Stimulated activated CD8-positive, alpha-beta memory T cell treated with anti-CD3 and anti-CD28 coated beads, Interleukin-4, amount 100 ng/mL, for 48 hours (primary cell): ENCODE results near the gene ABCA9.
"Not testable (repeated sequence)": the region's sequence is repeated elsewhere in the genome, so short reads cannot be mapped to it uniquely, and the experiment has no call there.

ENCODE experiments used
- DNase-seq: peaks from one replicate; pipeline ENCODE4 v3.0.0-alpha.2; 2020

Gene ABCA9

DNA sequence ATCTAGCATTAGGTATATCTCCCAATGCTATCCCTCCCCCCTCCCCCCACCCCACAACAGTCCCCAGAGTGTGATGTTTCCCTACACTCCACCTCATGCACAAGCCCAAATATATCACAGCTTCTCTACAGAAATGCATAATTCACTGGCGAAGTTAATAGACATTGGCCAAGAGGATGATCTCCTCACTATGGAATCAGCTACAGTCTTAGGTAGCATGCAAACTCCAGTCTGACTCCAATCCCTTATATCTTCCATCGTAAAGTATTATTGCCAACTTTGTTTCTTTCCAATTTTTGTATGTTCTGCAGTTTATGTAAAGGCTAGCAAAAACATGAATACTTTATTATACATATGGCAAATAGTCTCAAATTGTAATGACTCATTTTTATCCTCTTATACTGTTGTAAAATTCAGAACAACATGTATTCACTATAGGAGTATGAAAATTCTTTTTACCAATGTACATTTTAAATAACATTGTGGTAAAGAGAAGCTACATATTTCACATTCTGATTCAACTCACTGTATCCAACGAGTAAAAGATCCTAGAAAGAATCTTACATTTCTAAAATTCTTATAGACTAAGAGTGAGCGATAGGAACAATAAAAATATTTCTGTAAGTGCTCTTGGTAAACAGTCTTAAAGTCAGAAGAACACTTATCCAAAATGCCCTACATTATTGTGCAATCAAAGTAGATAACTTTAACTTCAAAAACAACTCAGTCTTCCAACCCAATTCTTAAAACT is 106.4 kb downstream of the ABCA9 start:
- no peak for DNase-seq

DNA sequence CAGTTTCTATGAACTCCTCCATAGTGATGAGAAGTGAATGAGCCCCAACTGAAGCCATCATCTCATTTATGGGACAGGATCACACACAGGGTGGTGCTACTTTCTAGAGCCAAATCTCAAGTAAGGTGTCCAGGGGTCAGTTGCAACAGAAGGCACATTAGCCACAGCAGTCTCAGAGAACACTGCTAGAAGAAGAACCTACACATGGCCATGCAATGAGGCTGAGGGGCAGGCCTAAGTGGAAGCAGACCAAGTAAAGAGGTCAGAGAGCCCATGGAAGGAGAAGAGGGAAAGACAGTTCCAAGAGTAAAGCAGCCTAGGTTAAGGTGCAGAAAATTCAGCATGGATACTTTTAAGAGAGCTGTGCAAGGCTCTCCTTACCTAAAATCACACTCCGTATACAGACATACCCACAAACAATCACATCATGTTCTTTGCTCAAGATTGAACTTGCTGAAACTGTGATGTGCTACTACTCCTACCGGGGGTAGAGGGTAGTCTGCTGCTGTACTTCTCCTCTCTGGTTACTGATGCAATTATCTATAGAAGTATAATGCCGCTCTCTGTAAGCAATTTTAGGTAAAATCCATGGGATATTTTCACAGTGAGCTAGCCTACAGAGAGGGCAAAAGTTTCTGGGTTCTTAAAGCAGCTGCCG is 107.3 kb downstream of the ABCA9 start:
- DNase-seq, result no peak

DNA sequence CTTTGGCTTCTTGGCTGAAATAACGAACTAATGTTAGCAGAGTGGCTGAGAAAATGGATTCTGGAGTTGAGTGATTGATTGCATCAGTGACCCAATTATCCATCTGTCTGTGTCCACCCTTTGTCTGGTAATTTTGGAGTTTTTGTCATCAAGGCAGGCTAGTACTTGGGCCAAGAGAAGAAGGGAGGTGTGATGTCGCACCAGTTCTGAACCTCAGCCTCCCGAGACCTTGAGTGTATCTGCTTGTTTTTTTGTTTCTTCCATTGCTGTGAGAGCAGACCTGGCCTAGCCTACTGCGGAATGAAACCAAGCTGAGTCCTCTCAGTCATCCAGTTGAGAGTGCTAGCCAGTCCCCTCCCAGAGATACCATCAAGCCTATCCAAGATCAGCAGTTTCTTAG is 110.0 kb downstream of the ABCA9 start:
- no peak for DNase-seq

DNA sequence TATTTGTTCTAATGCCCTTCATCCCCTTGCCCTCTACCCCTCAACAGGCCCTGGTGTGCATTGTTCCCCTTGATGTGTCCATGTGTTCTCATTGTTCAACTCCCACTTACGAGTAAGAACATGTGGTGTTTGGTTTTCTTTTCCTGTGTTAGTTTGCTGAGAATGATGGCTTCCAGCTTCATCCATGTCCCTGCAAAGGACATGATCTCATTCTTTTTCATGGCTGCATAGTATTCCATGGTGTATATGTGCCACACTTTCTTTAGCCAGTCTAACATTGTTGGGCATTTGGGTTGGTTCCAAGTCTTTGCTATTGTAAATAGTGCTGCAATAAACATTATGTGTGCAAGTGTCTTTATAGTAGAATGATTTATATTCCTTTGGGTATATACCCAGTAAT is 112.9 kb downstream of the ABCA9 start:
- not testable (repeated sequence) for DNase-seq

DNA sequence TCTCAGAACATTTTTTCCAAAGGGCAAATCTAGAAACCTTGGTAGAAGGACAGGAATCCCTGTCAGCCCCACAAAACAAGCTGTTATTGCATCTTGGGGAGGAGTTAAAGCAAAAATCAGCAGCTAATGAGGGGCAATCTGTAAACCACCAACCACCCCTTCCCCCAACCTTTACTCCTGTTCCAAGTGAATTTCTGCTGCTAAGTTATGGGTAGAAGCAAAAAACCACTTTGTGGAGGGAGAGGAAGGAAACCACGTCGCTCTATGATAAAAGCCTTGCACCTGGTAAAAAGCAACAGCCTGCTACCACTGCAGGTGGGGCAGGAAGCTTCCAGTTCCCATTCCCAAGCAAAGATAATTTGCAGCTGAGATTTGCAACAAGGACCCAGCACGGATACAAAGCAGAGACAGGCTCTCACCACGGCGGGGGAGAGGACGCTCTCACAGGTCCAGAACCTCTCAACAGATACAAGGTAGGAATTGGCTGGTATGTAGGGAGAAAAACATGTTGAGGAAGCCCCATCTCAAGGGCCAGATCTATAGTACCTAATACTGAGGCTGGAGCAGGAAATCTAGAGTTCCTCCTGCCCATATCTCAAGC is 116.2 kb downstream of the ABCA9 start:
- no peak for DNase-seq

DNA sequence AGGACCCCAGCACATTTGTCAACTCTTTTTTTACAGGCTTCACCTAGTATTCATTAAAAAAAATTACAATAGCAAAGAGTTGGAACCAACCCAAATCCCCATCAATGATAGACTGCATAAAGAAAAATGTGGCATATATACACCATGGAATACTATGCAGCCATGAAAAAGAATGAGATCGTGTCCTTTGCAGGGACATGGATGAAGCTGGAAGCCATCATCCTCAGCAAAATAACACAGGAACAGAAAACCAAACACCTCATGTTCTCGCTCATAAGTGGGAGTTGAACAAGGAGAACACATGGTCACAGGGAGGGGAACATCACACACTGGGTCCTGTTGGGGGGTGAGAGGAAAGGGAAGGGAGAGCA is 116.9 kb downstream of the ABCA9 start:
- DNase-seq, result not testable (repeated sequence)

DNA sequence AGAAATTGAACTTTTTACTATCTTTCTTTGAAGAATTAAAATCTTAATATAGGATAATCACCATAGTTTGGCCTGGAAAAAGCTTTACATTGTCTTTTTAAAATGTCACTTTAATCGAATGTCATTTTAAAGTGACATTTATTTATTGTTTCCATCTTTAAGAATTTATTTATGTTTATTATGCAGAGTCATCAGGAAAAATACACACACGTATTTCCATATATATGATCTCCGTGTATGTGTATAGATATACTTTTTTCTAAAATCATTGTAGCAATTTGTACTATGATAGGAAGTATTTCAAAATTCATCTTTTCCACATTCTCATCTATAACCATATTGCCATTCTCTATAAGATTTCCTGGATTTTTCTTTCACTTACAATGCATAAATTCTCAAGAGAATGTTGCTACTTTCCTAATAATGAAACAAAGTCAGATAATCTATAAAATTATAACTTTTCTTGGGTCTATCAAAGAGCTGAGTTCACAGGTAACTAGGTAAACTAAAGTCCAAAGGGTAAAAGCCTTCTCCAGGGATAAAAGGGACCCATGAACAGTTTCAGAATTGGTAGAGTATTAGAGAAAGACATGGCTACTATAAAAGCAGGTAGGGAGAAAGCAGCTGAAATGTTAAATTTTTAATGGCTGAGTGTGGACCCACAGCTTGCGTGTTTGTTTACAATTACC is 117.5 kb downstream of the ABCA9 start:
- DNase-seq, result no peak

DNA sequence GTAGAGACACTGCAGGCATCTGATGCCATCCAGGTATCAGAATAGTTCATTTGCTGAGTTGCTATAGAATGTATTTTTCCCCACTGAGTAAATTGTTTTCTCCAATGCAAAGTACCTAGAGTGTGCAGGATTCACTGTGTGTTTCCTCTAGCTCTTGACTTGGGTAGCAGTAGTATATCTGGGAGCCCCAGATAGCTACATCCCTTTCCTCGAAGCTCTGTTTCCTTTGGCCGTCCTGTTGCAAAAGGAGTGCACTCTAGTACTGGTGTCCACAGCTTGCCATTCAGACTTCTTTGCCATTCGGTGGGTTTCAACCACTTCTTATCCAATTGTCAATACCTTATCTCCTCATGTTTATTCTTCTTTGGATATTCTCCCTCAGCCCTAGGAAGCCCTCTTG is 118.3 kb downstream of the ABCA9 start:
- DNase-seq, result no peak

DNA sequence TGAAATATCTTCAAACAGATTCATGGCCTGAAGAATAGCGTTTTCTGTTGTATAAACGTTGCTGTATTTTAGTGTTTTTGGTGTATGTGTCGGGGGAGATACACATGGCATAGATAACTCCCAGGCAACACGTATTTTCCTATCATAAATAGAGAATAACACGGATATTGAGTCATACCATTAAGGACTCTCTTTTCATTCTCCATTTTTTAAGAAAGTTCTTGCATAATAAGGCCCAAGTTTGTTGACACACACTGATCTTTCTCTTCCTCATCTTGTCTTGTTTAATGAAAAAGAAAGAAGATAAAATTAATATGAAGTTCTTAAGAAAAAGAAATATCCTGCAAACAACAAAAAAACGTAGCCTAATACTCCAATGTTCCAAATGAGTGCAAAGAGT is 119.0 kb downstream of the ABCA9 start:
- DNase-seq, result no peak

DNA sequence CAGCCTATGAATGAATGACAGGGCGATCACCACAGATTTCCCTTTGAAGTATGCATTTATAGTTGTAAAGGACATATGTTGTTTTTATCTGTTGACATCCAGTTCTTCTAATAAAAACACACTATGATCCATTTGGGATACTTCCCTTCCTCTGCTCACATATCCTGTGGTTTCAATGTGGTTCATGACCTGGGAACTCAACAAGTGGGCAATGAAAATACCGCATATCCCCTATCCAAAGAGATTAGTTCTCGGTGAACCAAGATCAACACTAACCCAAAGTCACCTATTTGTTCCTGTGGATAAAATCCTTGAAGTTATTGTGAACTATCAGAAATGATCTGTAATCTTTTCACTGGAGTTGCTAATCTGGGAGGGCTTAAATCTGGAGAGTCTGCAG is 121.5 kb downstream of the ABCA9 start:
- DNase-seq, result no peak

DNA sequence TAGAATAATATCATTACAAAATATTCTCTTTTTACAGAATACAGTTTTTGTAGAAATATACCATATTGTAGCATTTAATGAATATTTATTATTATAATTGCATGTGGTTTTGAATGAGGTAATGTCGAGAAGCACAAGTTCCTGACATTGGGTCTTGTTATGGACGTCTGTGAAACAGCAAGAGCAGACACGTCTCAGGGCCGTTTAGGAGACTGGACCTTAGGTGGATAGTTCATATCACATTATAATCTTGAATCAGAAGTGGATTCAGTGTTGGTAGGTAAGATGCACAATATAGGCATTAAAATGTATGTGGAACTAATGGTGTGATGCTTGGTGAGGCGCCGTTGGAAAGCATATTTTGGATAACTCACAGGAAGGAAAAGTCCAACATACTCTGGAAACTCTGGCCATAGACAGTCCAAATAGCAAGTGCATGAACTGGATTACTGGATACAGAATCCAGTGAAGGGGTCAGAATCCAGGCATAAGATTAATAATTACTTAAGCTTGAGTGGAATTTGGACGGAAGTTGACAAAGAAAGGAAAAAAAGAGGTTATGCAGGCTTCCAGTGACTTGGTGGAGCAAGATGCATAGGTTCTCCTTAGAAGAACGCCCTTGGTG is 122.7 kb downstream of the ABCA9 start:
- DNase-seq, result no peak

DNA sequence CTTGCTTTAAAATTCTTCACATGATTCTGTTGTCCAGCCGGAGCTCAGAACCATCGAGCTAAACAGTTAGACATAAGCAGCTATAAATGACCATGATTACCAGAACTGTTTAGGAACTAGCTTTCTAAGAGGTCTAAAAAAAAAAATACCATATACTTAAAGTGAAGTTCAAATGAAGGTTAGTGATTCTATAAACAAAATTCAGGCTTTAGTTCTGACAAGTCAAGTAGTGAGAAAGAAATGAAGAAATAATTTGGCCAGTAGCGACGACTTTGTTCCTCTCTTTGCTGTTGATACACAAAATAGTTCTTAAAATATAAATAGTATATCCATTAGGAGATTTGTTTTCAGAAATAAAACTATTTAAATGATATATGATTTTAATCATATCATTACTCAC is 133.2 kb downstream of the ABCA9 start:
- no peak for DNase-seq

DNA sequence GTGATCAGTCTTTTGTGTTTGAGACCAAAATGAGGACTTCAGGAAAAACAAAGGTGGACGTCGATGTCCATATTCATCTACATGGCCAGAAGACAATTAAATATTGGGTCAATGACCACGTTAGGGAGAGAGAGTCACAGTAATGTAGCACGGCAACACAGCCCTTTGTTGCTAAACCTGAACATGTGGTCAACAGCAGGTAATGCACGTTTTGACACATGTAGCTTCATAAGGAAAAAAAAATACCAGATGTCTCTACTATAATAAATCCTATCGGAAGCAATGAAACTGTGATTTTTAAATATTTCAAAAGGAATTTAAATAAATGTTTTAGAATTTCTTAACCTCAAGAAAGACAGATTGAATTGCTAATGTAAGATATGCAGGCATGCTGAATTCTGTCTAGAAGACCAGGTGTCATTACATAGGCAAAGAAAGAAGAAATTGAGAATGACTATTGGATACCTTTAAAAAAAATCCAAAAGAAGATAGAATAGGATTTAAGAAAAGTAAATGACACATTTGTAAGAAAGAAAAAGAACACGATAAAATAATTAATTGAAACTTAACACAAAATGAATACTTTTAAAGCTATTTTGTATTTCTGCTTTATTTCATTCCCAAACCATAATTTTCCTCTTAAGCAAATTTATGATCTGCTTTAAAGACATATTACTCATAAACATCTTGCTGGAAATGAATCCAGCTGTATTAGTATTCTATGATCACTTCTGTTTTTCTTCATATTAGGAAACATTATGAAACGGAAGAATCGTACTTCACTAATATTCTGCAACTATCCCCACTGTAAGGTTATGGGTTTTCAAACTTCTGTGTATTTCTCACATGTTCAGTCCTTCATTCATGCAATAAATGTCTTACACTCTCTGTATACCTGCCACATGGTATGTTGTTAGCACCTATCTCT is 135.7 kb downstream of the ABCA9 start:
- no peak for DNase-seq
